ENCODE results near the gene NDOR1. TPM values are rescaled to one million over a fixed set of nuclear protein-coding genes. Genes with fewer than 3 reads are reported as not detected.

The NDOR1 gene
- total RNA-seq = 10 to 100 TPM; 27.7 to 30.0 TPM

DNA sequence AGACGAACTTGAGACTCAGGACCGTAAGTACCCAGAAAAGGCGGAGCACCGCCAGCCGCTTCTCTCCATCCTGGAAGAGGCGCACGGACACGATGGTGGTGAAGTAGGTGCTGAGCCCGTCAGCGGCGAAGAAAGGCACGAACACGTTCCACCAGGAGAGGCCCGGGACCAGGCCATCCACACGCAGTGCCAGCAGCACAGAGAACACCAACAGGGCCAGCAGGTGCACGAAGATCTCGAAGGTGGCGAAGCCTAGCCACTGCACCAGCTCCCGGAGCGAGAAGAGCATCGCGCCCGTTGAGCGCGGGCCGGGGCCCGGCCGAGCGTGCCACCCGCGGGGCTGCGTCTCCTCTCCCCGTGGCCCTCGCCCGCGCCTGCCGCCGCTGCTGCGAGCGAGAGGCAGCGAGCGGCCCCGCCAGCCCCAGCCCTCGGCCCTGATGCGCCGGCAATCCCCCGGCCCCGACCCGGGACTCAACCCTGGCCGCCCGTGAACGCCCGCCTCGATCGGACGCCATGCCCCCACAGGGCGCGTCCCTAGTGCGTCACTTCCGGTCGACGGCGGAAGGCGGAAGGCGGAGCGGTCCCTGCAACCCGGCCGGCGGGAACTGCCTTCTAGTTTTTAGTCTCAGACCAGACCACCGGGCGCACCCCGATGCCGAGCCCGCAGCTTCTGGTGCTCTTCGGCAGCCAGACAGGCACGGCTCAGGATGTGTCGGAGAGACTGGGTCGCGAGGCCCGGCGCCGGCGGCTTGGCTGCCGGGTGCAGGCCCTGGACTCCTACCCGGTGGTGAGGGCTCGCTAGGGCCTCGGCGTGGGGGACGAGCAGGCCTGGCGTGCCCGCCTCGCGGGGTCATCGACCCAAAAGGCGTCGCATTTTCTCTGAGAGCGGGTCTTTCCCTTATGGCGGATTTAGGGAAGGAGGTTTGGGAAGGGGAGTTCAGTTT lies at the start of gene NDOR1, which contains the start of gene TMEM203:
Gene NDOR1, plus strand, starts transcription at position 575 of the 944 bp plus-strand sequence. Its CDS starts 78 bp downstream, at position 653.
Gene TMEM203, minus strand, starts transcription at position 523 of the 944 bp plus-strand sequence. Its CDS starts 234 bp downstream, at position 289.
- Mint-ChIP-seq H3K27me3 (no peaks in the 10 kb centered on the region), H3K9me3 (no peaks in the 10 kb centered on the region), H3K36me3 (ENCODE audit: low read depth) (peaks cover 22% of the 10 kb centered on the region), H3K4me1 (peaks cover 58% of the 10 kb centered on the region), H3K27ac (peak within 1 kb of the TSS; percentile 90), H3K4me3 (peak within 1 kb of the TSS; percentile 92)
- DNase-seq = peak; percentile 94
- CTCF ChIA-PET = interaction anchor here (1.5 to 2.6 kb wide), 4 partner anchors 16 to 22 kb away, joined by 3 to 8 read pairs (median 6); partner anchors contain the start of genes RNF208 and RNF224
- POLR2A ChIA-PET = interaction anchor here (0.6 to 7.9 kb wide), 17 partner anchors 9 to 134 kb away, joined by 3 to 97 read pairs (median 4); partner anchors contain the start of genes ANAPC2, CYSRT1, DPP7 and NELFB

DNA sequence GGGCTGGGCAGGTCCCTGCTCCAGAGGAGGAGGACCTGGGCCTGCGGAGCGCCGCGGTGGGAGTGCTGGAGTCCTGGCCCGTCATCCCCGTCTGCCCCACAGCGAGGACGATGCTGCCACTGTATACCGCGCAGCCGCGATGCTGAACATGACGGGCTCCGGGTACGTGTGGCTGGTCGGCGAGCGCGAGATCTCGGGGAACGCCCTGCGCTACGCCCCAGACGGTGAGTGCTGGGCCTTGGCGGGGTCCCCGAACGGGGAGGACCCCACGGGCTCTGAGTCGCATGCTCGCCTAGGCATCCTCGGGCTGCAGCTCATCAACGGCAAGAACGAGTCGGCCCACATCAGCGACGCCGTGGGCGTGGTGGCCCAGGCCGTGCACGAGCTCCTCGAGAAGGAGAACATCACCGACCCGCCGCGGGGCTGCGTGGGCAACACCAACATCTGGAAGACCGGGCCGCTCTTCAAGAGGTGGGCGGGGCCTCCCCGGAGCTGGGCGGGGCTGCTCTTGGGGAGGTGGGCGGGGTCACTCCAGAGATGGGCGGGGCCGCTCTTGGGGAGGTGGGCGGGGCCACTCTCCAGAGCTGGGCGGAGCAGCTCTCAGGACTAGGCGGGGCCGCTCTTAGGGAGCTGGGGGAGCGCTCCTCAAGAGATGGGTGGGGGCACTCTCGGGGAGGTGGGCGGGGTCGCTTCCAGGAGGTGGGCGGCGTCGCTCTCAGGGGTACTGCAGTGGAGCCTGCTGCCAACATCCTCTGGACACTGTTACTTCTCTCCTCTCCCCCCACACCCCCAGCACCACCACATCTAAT lies 48.7 kb upstream of the NDOR1 start:
- DNase-seq = peak; percentile 67
- Mint-ChIP-seq H3K9me3 (no peaks in the 10 kb centered on the region), H3K4me1 (peaks cover 23% of the 10 kb centered on the region), H3K27me3 (peaks cover 25% of the 10 kb centered on the region), H3K27ac (no peak overlapping the region), H3K36me3 (ENCODE audit: low read depth) (no peaks in the 10 kb centered on the region), H3K4me3 (peak overlapping the region; percentile 51)
- POLR2A ChIA-PET = interaction anchor here (0.8 to 2.6 kb wide), 3 partner anchors 26 to 47 kb away, joined by 3 to 9 read pairs (median 5); no protein-coding TSS in a partner anchor
- CTCF ChIA-PET = interaction anchor here (0.7 kb wide), 2 partner anchors 85 to 315 kb away, joined by 3 read pairs; partner anchors contain the start of gene AJM1

DNA sequence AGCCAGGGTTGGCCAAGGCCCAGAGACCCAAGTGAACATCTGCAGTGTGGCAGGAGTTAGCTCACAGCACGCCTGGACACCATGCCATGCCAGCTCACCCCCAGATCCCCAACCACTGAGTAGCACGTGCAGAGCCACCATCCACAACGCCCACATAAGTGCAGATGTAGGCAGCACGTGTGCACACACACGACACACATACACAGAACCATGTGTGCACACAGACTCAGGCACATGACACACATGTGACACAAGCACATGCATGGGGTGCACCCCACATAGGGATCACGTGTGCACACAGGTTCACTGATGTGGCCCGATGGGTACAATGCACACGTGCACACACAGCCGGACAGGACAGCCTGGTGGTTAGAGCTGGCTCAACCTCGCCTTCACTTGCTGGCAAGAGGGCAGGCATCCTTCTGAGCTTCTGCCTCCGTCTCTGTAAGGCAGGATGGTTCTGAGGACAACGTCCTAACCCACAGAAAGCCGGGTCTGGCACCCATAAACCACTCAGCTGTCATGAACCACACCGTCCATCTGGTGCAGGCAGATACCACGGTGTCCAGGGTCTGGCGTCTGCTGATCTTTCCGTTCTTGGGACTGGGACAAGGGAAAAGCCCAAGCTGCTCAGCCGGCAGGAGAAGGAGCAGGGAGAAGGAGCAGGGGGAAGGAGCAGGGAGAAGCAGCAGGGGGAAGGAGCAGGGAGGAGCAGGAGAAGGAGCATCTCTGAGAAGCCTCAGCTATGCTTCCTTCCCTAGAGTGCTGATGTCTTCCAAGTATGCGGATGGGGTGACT lies 47.7 kb upstream of the NDOR1 start:
- H3K36me3 Mint-ChIP-seq (ENCODE audit: low read depth) = no peaks in the 10 kb centered on the region
- no peak overlapping the region for H3K4me3 Mint-ChIP-seq
- POLR2A ChIA-PET = interaction anchor here (1.4 to 2.6 kb wide), 2 partner anchors 27 to 31 kb away, joined by 5 to 9 read pairs; no protein-coding TSS in a partner anchor
- peaks cover 23% of the 10 kb centered on the region for H3K4me1 Mint-ChIP-seq
- no peaks in the 10 kb centered on the region for H3K9me3 Mint-ChIP-seq
- H3K27ac Mint-ChIP-seq = no peak overlapping the region
- CTCF ChIA-PET = interaction anchor here (0.7 kb wide), 1 partner anchor 316 kb away, joined by 3 read pairs; the partner anchor contains the start of gene AJM1
- peaks cover 25% of the 10 kb centered on the region for H3K27me3 Mint-ChIP-seq
- DNase-seq = no peak

DNA sequence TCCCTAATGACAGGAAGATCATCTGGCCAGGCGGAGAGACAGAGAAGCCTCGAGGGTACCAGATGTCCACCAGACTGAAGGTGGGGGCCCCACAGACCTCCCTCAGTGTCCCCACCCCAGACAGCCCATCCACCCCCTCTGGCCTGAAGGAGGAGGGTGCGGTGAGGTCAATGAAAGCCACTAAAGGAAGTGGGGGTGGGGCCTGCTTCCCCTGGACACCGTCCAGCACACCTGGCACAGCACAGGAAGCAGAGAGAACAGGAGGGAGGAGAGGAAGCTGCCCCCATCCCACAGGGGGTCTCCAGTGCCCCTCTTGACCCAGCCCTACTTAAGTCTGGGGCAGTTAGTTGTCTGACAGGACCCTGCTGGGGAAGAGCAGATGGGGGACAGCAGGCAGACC lies 46.9 kb upstream of the NDOR1 start:
- ChIA-PET POLR2A (interaction anchor here (2.6 kb wide), 1 partner anchor 28 kb away, joined by 9 read pairs; no protein-coding TSS in a partner anchor), CTCF (no interaction called here)
- no peak overlapping the region for H3K4me3 Mint-ChIP-seq
- DNase-seq = no peak
- no peaks in the 10 kb centered on the region for H3K9me3 Mint-ChIP-seq
- no peaks in the 10 kb centered on the region for H3K36me3 Mint-ChIP-seq (ENCODE audit: low read depth)
- H3K27me3 Mint-ChIP-seq = peaks cover 28% of the 10 kb centered on the region
- peaks cover 23% of the 10 kb centered on the region for H3K4me1 Mint-ChIP-seq
- no peak overlapping the region for H3K27ac Mint-ChIP-seq

DNA sequence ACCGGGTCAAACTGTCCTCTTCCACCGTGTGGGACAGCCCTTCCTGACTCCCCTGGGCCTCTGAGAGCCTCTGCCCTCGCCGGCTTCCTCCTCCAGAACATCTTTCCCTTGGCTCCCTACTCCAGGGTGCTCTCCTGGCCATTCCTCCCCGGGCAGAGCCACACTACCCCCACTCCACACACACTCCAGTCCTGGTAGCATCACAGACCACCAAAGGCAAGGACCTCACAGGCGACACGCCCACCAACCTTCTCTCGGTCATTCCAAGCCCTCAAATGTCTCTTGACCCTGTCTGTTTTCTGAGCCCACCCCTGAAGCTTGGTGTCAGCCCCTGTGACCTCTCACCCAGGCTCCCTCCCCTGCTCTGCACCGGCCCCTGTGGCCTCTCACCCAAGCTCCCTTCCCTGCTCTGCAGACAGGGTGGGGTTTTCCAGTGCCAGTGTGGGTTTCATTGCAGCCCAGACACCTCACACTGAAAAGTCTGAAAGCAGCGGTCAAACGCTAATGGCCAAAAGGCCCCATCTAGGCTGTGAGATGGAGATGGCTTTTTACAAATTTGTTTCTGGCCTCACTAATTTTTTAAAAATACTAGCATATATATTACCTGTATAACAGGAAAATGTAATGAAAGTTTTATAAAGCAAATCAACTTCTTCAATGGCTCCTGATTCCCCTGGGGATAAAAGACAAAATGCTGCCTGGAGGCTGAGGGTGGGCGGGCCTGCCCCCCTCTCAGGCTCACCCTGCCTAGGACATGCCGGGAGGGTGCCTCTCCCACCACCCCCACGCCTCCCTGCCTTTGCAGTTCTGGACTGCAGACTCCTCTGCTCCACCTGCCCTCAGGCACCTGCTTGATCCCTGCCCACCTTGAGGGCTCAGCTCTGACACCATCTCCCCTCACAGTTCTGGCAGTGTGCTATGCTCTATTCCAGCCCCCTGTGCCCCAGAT lies 46.1 kb upstream of the NDOR1 start:
- no peak for DNase-seq
- H3K27ac Mint-ChIP-seq = no peak overlapping the region
- no peak overlapping the region for H3K4me3 Mint-ChIP-seq
- no peaks in the 10 kb centered on the region for H3K9me3 Mint-ChIP-seq
- H3K4me1 Mint-ChIP-seq = peaks cover 23% of the 10 kb centered on the region
- peaks cover 28% of the 10 kb centered on the region for H3K27me3 Mint-ChIP-seq
- ChIA-PET CTCF (no interaction called here), POLR2A (no interaction called here)
- H3K36me3 Mint-ChIP-seq (ENCODE audit: low read depth) = no peaks in the 10 kb centered on the region

- no peak for DNase-seq
- Mint-ChIP-seq H3K4me3 (no peak overlapping the region), H3K9me3 (no peaks in the 10 kb centered on the region), H3K27ac (no peak overlapping the region), H3K4me1 (peaks cover 23% of the 10 kb centered on the region), H3K36me3 (ENCODE audit: low read depth) (no peaks in the 10 kb centered on the region), H3K27me3 (peaks cover 28% of the 10 kb centered on the region)
- ChIA-PET POLR2A (no interaction called here), CTCF (interaction anchor here (0.6 kb wide), 1 partner anchor 64 kb away, joined by 3 read pairs; no protein-coding TSS in a partner anchor)
Measured at GRCh38 chr9:137160054-137160425, 45.5 kb upstream of the NDOR1 start.

GRCh38 chr9:137160716-137161557 lies 44.6 kb upstream of the NDOR1 start:
- CTCF ChIA-PET = interaction anchor here (0.6 kb wide), 1 partner anchor 65 kb away, joined by 3 read pairs; no protein-coding TSS in a partner anchor
- no peak overlapping the region for H3K4me3 Mint-ChIP-seq
- no peak for DNase-seq
- no peak overlapping the region for H3K27ac Mint-ChIP-seq
- H3K9me3 Mint-ChIP-seq = no peaks in the 10 kb centered on the region
- H3K36me3 Mint-ChIP-seq (ENCODE audit: low read depth) = no peaks in the 10 kb centered on the region
- peaks cover 26% of the 10 kb centered on the region for H3K27me3 Mint-ChIP-seq
- POLR2A ChIA-PET = no interaction called here
- H3K4me1 Mint-ChIP-seq = peaks cover 23% of the 10 kb centered on the region

DNA sequence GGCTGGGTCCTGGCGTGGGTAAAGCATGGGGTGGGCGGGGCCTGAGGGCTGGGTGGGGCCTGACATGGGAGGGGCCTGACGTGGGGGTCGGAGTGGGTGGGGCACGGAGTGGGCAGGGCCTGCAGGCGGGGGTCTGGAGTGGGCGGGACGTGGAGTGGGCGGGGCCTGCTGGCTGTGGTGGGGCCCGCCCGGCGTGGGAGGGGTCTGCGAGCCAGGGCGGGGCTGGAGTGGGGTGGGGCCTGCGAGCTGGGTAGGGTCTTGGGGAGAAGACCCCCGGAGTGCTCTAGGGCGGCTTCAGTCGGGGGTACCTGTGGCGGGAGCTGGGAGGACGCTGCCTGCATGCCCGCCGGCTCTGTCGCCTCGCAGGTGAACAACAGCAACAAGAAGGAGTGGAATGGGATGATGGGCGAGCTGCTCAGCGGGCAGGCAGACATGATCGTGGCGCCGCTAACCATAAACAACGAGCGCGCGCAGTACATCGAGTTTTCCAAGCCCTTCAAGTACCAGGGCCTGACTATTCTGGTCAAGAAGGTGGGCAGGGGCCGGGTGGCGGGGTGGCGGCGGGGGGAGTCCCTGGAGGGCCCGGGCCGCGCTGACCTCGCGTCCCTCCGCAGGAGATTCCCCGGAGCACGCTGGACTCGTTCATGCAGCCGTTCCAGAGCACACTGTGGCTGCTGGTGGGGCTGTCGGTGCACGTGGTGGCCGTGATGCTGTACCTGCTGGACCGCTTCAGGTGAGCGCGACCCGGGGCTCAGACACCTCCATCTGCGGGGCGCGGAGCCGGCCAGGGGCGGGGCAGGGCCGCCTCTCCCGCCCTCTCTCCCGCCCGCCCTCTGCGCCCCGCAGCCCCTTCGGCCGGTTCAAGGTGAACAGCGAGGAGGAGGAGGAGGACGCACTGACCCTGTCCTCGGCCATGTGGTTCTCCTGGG lies 43.7 kb upstream of the NDOR1 start:
- Mint-ChIP-seq H3K27me3 (peaks cover 29% of the 10 kb centered on the region), H3K9me3 (no peaks in the 10 kb centered on the region), H3K4me3 (no peak overlapping the region), H3K36me3 (ENCODE audit: low read depth) (no peaks in the 10 kb centered on the region), H3K4me1 (peaks cover 16% of the 10 kb centered on the region), H3K27ac (no peak overlapping the region)
- ChIA-PET CTCF (no interaction called here), POLR2A (no interaction called here)
- DNase-seq = no peak

DNA sequence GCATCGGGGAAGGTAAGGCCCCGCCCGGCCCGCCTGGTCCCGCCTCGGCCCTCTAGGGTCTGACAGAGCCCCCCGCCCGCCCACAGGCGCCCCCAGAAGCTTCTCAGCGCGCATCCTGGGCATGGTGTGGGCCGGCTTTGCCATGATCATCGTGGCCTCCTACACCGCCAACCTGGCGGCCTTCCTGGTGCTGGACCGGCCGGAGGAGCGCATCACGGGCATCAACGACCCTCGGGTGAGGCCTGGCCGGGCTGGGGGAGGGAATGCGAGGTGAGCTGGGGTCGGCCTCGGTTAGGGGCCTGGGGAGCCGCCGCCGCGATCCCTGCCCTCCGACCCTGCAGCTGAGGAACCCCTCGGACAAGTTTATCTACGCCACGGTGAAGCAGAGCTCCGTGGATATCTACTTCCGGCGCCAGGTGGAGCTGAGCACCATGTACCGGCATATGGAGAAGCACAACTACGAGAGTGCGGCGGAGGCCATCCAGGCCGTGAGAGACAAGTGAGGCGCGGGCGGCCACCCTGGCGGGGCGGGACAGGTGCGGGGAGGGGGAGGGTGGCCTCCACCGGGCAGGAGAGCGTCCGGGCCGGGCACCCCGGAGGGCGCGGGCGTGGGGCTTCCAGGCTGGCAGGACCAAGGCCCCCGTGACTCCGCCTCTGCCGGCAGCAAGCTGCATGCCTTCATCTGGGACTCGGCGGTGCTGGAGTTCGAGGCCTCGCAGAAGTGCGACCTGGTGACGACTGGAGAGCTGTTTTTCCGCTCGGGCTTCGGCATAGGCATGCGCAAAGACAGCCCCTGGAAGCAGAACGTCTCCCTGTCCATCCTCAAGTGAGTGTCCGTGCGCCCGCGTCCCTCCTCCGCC lies 42.8 kb upstream of the NDOR1 start:
- CTCF ChIA-PET = no interaction called here
- POLR2A ChIA-PET = no interaction called here
- no peak for DNase-seq
- Mint-ChIP-seq H3K4me1 (peaks cover 11% of the 10 kb centered on the region), H3K9me3 (no peaks in the 10 kb centered on the region), H3K36me3 (ENCODE audit: low read depth) (no peaks in the 10 kb centered on the region), H3K27ac (no peak overlapping the region), H3K4me3 (no peak overlapping the region), H3K27me3 (peaks cover 32% of the 10 kb centered on the region)

All from activated CD4-positive, alpha-beta memory T cell treated with anti-CD3 and anti-CD28 coated beads, Interleukin-2, amount 10 ng/mL, durations not matched to agents 7 days and 5 days (primary cell).